Lung (tissue), 12 donors: ENCODE measurements around the gene IL9. TPM values are rescaled to one million over a fixed set of nuclear protein-coding genes. Genes with fewer than 3 reads are reported as not detected.

Experiments
- ATAC-seq: fragments of 200-7000 bp; cut with Tn5 transposase; one replicate; pipeline ENCODE4 v1.9.1; 2020; ENCODE audit warnings: moderate number of reproducible peaks; ENCODE audit not compliant: insufficient read depth, low FRiP score
- DNase-seq, 3 donors: peaks; one replicate each; pipeline ENCODE4 v3.0.0-alpha.2; 2013 to 2017
- H3K27ac ChIP-seq, 2 donors: one replicate each; pipeline ENCODE4 v1.5.1; 2013; ENCODE audit warnings: mild to moderate bottlenecking in 2 of 2, moderate library complexity in 2 of 2, control low read depth in 1 of 2, inconsistent platforms in 1 of 2, low read depth in 1 of 2, low read length in 1 of 2
- H3K27me3 ChIP-seq, 3 donors: one replicate each; pipeline ENCODE4 v1.5.1; 2013; ENCODE audit warnings: low read length in 2 of 3; ENCODE audit not compliant: control insufficient read depth in 3 of 3, insufficient read depth in 3 of 3
- H3K36me3 ChIP-seq, 4 donors: one replicate each; pipeline ENCODE4 v1.5.1; 2013; ENCODE audit warnings: low read length in 4 of 4, mild to moderate bottlenecking in 1 of 4, moderate library complexity in 1 of 4; ENCODE audit not compliant: control insufficient read depth in 4 of 4, insufficient read depth in 4 of 4
- H3K4me1 ChIP-seq, 5 donors: one replicate each; pipeline ENCODE4 v1.5.1; 2013; ENCODE audit warnings: low read length in 5 of 5, mild to moderate bottlenecking in 2 of 5, moderate library complexity in 1 of 5; ENCODE audit not compliant: control insufficient read depth in 5 of 5, insufficient read depth in 5 of 5
- H3K4me3 ChIP-seq: one replicate; pipeline ENCODE4 v1.5.1; 2013; ENCODE audit warnings: mild to moderate bottlenecking, control low read depth, moderate library complexity
- H3K9ac ChIP-seq, 2 donors: one replicate each; pipeline ENCODE4 v1.5.1; 2013; ENCODE audit warnings: low read length in 2 of 2, control low read depth in 1 of 2; ENCODE audit not compliant: insufficient read depth in 1 of 2
- H3K9me3 ChIP-seq, 4 donors: one replicate each; pipeline ENCODE4 v1.5.1; 2013; ENCODE audit warnings: low read length in 3 of 4, mild to moderate bottlenecking in 1 of 4, moderate library complexity in 1 of 4; ENCODE audit not compliant: control insufficient read depth in 4 of 4, insufficient read depth in 3 of 4
- CTCF ChIP-seq: IDR thresholded peaks from 2 replicates; pipeline ENCODE4 v1.5.1; 2012; ENCODE audit warnings: mild to moderate bottlenecking; ENCODE audit errors: control extremely low read depth, extremely low read depth
- WGBS, 2 donors: extraction: QIAGEN DNeasy Blood & Tissue Kit; methylation state at CpG; one replicate each; pipeline ENCODE4 v1.1.7; 2013; 5-methylcytosine and 5-hydroxymethylcytosine counted together
- polyA plus RNA-seq, 2 donors: library from polyadenylated mRNA; stranded (reverse); fragments of 200-250 nt; gene quantifications; one replicate each; pipeline ENCODE4 v1.2.1, GENCODE V29; 2013
- total RNA-seq, 2 donors: library from RNA; depleted of rRNA in 1 of 2; stranded (reverse); fragments of >200 nt in 1 of 2; gene quantifications; one replicate each; pipeline ENCODE4 v1.2.1, GENCODE V29; 2014 to 2021
- donor health status: control.
- donor health status: control.
- donor health status: Bipolar disorder and iron deficiency.
- donor health status: healthy.
- donor health status: DM: yes; HTN: yes; CAD: no.

Gene IL9
- total and polyA plus RNA-seq, 4 donors, result not detected

- Histone ChIP-seq H3K9ac (no peak overlapping the region), H3K36me3 (no peaks in the 10 kb centered on the region), H3K27me3 (peaks cover 3 to 23% (median 19%) of the 10 kb centered on the region in 3 donors), H3K27ac (no peak overlapping the region), H3K4me1 (peaks cover 0 to 29% (median 3%) of the 10 kb centered on the region in 5 donors), H3K9me3 (peaks cover 0 to 2% (median 0%) of the 10 kb centered on the region in 4 donors), H3K4me3 (no peak overlapping the region)
- peak in 2 of 3 donors; percentile 60 to 72 for DNase-seq
- TF ChIP-seq CTCF, result no peak
- 60 to 76% methylated on average over 3 of the region's 3 CpGs for WGBS, 2 donors
- ATAC-seq, result no peak
These were observed 39.3 kb upstream of the IL9 start for GRCh38 chr5:135934939-135935338.

- H3K27me3 ChIP-seq, result peaks cover 3 to 53% (median 43%) of the 10 kb centered on the region in 3 donors
- no peak overlapping the region for H3K27ac ChIP-seq
- ATAC-seq, result no peak
These were observed 35.3 kb upstream of the IL9 start for GRCh38 chr5:135930949-135931295.

GRCh38 chr5:135930029-135930948, 34.6 kb upstream of the IL9 start:
- Histone ChIP-seq H3K9me3 (peaks cover 0 to 3% (median 0%) of the 10 kb centered on the region in 4 donors), H3K27me3 (peaks cover 3 to 54% (median 43%) of the 10 kb centered on the region in 3 donors), H3K4me1 (peaks cover 0 to 5% (median 0%) of the 10 kb centered on the region in 5 donors), H3K4me3 (peak overlapping the region; percentile 0), H3K27ac (no peak overlapping the region), H3K36me3 (no peaks in the 10 kb centered on the region), H3K9ac (no peak overlapping the region)
- no peak for TF ChIP-seq CTCF
- WGBS, 2 donors, result 3 to 4% methylated on average over 89 to 99 of the region's 99 CpGs
- ATAC-seq (no peak), DNase-seq (peak in 2 of 3 donors; percentile 25 to 44)

More at GRCh38 chr5:135930949-135931295, 35.3 kb upstream of the IL9 start:
- Histone ChIP-seq H3K4me3 (no peak overlapping the region), H3K9me3 (peaks cover 0 to 3% (median 0%) of the 10 kb centered on the region in 4 donors), H3K4me1 (peaks cover 0 to 5% (median 0%) of the 10 kb centered on the region in 5 donors), H3K9ac (no peak overlapping the region), H3K36me3 (no peaks in the 10 kb centered on the region)
- no peak for TF ChIP-seq CTCF
- 25 to 34% methylated on average over 18 of the region's 18 CpGs for WGBS, 2 donors
- DNase-seq, result no peak
